Astrocyte (in vitro differentiated cells and primary cell): ENCODE measurements around the gene EYS. TPM values are rescaled to one million over a fixed set of nuclear protein-coding genes. Genes with fewer than 3 reads are reported as not detected.

Experiments
- DNase-seq: peaks from one replicate; pipeline ENCODE4 v3.0.0-alpha.2; 2010; ENCODE audit warnings: low read depth
- FAIRE-seq: peaks from 2 replicates; lab custom pipeline; 2011; peaks lifted over from hg19 to GRCh38; lab: Jason Lieb, UNC
- H2AFZ ChIP-seq: 2 replicates; pipeline ENCODE4 v1.6.0; 2012; ENCODE audit warnings: low read depth, low read length, inconsistent platforms
- H3K27ac ChIP-seq: 2 replicates; pipeline ENCODE4 v1.5.1; 2011; ENCODE audit warnings: low read depth, low read length, inconsistent platforms
- H3K27me3 ChIP-seq: 2 replicates; pipeline ENCODE4 v1.6.0; 2011; ENCODE audit warnings: low read length, inconsistent platforms; ENCODE audit not compliant: insufficient read depth
- H3K36me3 ChIP-seq: 2 replicates; pipeline ENCODE4 v1.5.1; 2011; ENCODE audit warnings: low read length, inconsistent platforms; ENCODE audit not compliant: insufficient read depth
- H3K4me1 ChIP-seq: 2 replicates; pipeline ENCODE4 v1.5.1; 2011; ENCODE audit warnings: low read length, inconsistent platforms; ENCODE audit not compliant: insufficient read depth
- H3K4me2 ChIP-seq: 2 replicates; pipeline ENCODE4 v1.6.0; 2012; ENCODE audit warnings: low read length, inconsistent platforms
- H3K4me3 ChIP-seq: 2 replicates; pipeline ENCODE4 v1.5.1; 2011; ENCODE audit warnings: low read depth, mild to moderate bottlenecking, low read length, inconsistent platforms; ENCODE audit not compliant: insufficient read depth
- H3K79me2 ChIP-seq: 2 replicates; pipeline ENCODE4 v1.6.0; 2012; ENCODE audit warnings: mild to moderate bottlenecking, low read length, inconsistent platforms; ENCODE audit not compliant: insufficient read depth
- H3K9ac ChIP-seq: 2 replicates; pipeline ENCODE4 v1.6.0; 2012; ENCODE audit warnings: mild to moderate bottlenecking, low read length, inconsistent platforms
- H3K9me3 ChIP-seq: 2 replicates; pipeline ENCODE4 v1.5.1; 2012; ENCODE audit warnings: low read depth, mild to moderate bottlenecking, low read length, inconsistent platforms; ENCODE audit not compliant: insufficient read depth
- H4K20me1 ChIP-seq: 2 replicates; pipeline ENCODE4 v1.6.0; 2012; ENCODE audit warnings: low read length, inconsistent platforms; ENCODE audit not compliant: insufficient read depth
- H3K27ac Mint-ChIP-seq: one replicate; pipeline ENCODE4 v1.8.0; 2021; ENCODE audit warnings: mild to moderate bottlenecking, mixed read lengths; ENCODE audit not compliant: unreplicated experiment
- H3K27me3 Mint-ChIP-seq: one replicate; pipeline ENCODE4 v1.8.0; 2021; ENCODE audit warnings: low read depth, mixed read lengths; ENCODE audit not compliant: unreplicated experiment
- H3K36me3 Mint-ChIP-seq: one replicate; pipeline ENCODE4 v1.8.0; 2021; ENCODE audit warnings: low read depth, mixed read lengths; ENCODE audit not compliant: unreplicated experiment
- H3K4me1 Mint-ChIP-seq: one replicate; pipeline ENCODE4 v1.8.0; 2021; ENCODE audit warnings: low read depth, mixed read lengths; ENCODE audit not compliant: unreplicated experiment
- H3K4me3 Mint-ChIP-seq: one replicate; pipeline ENCODE4 v1.8.0; 2021; ENCODE audit warnings: mild to moderate bottlenecking, moderate library complexity, mixed read lengths; ENCODE audit not compliant: unreplicated experiment
- H3K9me3 Mint-ChIP-seq: one replicate; pipeline ENCODE4 v1.8.0; 2021; ENCODE audit warnings: mild to moderate bottlenecking, mixed read lengths; ENCODE audit not compliant: unreplicated experiment
- EZH2 ChIP-seq: IDR thresholded peaks from 2 replicates; pipeline ENCODE4 v1.6.1; 2012; ENCODE audit warnings: mild to moderate bottlenecking, low read length, inconsistent platforms; ENCODE audit not compliant: insufficient read depth
- total RNA-seq: library from RNA; stranded (reverse); gene quantifications from 2 replicates; pipeline ENCODE4 v1.2.1, GENCODE V29; 2021
- TF ChIP-seq, protein P1 (sequence below): IDR thresholded peaks from 2 replicates; pipeline ENCODE4 v1.5.1; 2011; ENCODE audit warnings: low read depth, mild to moderate bottlenecking, inconsistent platforms, low read length, moderate library complexity; ENCODE audit not compliant: insufficient read depth

Gene EYS
- total RNA-seq, 1 donor from 2014 or later: 0.16 TPM

DNA sequence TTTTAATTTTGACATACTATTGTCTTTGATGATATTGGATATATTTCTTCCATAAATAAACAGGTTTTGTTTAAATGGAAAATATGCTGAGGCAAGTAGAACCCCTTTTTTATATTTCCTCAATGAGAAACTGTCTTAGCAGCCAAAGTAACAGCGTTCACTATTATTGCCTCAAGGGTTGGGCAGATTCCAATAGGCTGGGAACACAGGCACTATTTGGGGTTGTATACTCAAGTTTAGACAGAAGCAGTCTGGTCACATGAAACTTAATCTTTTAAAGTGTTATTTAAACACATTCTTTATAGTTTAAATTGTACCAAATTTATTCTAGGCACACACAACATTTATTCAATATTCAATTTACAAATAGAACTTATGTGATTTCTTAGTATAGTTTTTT is 520.2 kb downstream of the EYS start:
- DNase-seq: no peak
- Histone ChIP-seq H3K4me1 (no peaks in the 10 kb centered on the region), H4K20me1 (no peaks in the 10 kb centered on the region), H3K4me2 (no peak overlapping the region), H3K4me3 (no peak overlapping the region), H3K79me2 (no peaks in the 10 kb centered on the region), H3K36me3 (no peaks in the 10 kb centered on the region), H2AFZ (no peak overlapping the region), H3K27ac (no peak overlapping the region), H3K9ac (no peak overlapping the region), H3K27me3 (no peaks in the 10 kb centered on the region), H3K9me3 (no peaks in the 10 kb centered on the region)
- Mint-ChIP-seq H3K27ac (no peak overlapping the region), H3K36me3 (no peaks in the 10 kb centered on the region), H3K4me3 (no peak overlapping the region), H3K9me3 (no peaks in the 10 kb centered on the region), H3K4me1 (no peaks in the 10 kb centered on the region), H3K27me3 (no peaks in the 10 kb centered on the region)
- TF ChIP-seq EZH2: no peak
- TF ChIP-seq, protein P1, sequence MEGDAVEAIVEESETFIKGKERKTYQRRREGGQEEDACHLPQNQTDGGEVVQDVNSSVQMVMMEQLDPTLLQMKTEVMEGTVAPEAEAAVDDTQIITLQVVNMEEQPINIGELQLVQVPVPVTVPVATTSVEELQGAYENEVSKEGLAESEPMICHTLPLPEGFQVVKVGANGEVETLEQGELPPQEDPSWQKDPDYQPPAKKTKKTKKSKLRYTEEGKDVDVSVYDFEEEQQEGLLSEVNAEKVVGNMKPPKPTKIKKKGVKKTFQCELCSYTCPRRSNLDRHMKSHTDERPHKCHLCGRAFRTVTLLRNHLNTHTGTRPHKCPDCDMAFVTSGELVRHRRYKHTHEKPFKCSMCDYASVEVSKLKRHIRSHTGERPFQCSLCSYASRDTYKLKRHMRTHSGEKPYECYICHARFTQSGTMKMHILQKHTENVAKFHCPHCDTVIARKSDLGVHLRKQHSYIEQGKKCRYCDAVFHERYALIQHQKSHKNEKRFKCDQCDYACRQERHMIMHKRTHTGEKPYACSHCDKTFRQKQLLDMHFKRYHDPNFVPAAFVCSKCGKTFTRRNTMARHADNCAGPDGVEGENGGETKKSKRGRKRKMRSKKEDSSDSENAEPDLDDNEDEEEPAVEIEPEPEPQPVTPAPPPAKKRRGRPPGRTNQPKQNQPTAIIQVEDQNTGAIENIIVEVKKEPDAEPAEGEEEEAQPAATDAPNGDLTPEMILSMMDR: no peak
- FAIRE-seq: no peak

DNA sequence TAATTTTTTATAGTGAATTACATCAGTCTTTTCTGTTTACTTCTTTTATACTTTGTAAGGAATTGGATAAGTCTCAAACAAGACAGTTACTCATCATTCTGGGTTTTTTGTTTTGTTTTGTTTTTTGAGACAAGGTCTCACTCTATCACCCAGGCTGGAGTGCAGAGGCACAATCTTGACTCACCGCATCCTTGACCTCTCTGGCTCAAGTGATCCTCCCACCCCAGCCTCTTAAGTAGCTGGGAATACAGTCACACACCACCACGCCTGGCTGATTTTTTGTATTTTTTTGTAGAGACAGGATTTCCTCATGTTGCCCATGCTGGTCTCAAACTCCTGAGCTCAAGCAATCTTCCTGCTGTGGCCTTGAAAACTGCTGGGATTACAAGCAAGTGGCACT is 524.3 kb downstream of the EYS start:
- Histone ChIP-seq H3K36me3 (no peaks in the 10 kb centered on the region), H3K4me2 (no peak overlapping the region), H3K27ac (no peak overlapping the region), H3K27me3 (no peaks in the 10 kb centered on the region), H3K79me2 (no peaks in the 10 kb centered on the region), H3K9me3 (no peaks in the 10 kb centered on the region), H3K9ac (no peak overlapping the region), H3K4me3 (no peak overlapping the region), H4K20me1 (no peaks in the 10 kb centered on the region), H3K4me1 (no peaks in the 10 kb centered on the region), H2AFZ (no peak overlapping the region)
- Mint-ChIP-seq H3K9me3 (no peaks in the 10 kb centered on the region), H3K27ac (no peak overlapping the region), H3K4me3 (no peak overlapping the region), H3K36me3 (no peaks in the 10 kb centered on the region), H3K4me1 (no peaks in the 10 kb centered on the region), H3K27me3 (no peaks in the 10 kb centered on the region)
- TF ChIP-seq, protein P1: no peak
- no peak for TF ChIP-seq EZH2
- DNase-seq: peak; percentile 20
- no peak for FAIRE-seq

DNA sequence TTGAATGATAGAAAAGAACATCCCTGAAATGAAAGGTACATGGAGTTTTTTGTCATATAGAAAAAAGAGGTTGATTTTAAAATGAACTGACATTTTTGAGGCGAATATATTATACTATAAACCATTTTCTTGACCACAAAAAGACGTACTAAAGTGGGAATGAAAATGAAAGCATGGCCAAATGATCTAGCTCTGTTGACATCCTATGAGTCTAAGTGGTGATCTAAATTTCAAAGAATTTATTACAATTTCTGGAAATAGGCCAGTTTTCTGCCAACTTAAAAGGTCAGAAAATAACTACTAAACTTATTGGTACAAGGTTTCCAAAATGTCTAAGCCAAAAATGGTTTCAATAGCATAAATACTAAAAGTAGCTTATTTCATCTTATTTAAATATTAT is 536.8 kb downstream of the EYS start:
- no peaks in the 10 kb centered on the region for H3K36me3 ChIP-seq
- no peaks in the 10 kb centered on the region for H3K27me3 ChIP-seq
- Mint-ChIP-seq H3K27ac (no peak overlapping the region), H3K4me3 (no peak overlapping the region), H3K27me3 (no peaks in the 10 kb centered on the region), H3K4me1 (no peaks in the 10 kb centered on the region), H3K36me3 (no peaks in the 10 kb centered on the region), H3K9me3 (no peaks in the 10 kb centered on the region)
- DNase-seq (peak; percentile 12), FAIRE-seq (no peak)
- no peaks in the 10 kb centered on the region for H4K20me1 ChIP-seq
- no peak overlapping the region for H3K9ac ChIP-seq
- H3K27ac ChIP-seq: no peak overlapping the region
- no peaks in the 10 kb centered on the region for H3K4me1 ChIP-seq
- H3K4me2 ChIP-seq: no peak overlapping the region
- H3K79me2 ChIP-seq: no peaks in the 10 kb centered on the region
- TF ChIP-seq, protein P1: no peak
- no peak for TF ChIP-seq EZH2
- H3K4me3 ChIP-seq: no peak overlapping the region
- no peak overlapping the region for H2AFZ ChIP-seq
- H3K9me3 ChIP-seq: no peaks in the 10 kb centered on the region
